Activated naive CD8-positive, alpha-beta T cell (primary cell): ENCODE measurements around the gene CABLES2.
"Not testable (repeated sequence)": the region's sequence is repeated elsewhere in the genome, so short reads cannot be mapped to it uniquely, and the experiment has no call there.

Experiments
- H3K27ac Mint-ChIP-seq: one replicate; pipeline ENCODE4 v1.8.0; 2021; ENCODE audit warnings: mixed read lengths
- H3K27me3 Mint-ChIP-seq: one replicate; pipeline ENCODE4 v1.8.0; 2021; ENCODE audit warnings: mixed read lengths
- H3K36me3 Mint-ChIP-seq: one replicate; pipeline ENCODE4 v1.8.0; 2021; ENCODE audit warnings: mixed read lengths
- H3K4me1 Mint-ChIP-seq: one replicate; pipeline ENCODE4 v1.8.0; 2021; ENCODE audit warnings: low read depth, mixed read lengths
- H3K4me3 Mint-ChIP-seq: one replicate; pipeline ENCODE4 v1.8.0; 2021; ENCODE audit warnings: mild to moderate bottlenecking, mixed read lengths
- H3K9me3 Mint-ChIP-seq: one replicate; pipeline ENCODE4 v1.8.0; 2021; ENCODE audit warnings: low read depth, mixed read lengths

The CABLES2 gene

GRCh38 chr20:62382306-62383198, 24.5 kb downstream of the CABLES2 start:
- Mint-ChIP-seq H3K4me3 (no peak overlapping the region), H3K27ac (no peak overlapping the region), H3K9me3 (peaks cover 4% of the 10 kb centered on the region), H3K36me3 (peaks cover 7% of the 10 kb centered on the region), H3K27me3 (no peaks in the 10 kb centered on the region), H3K4me1 (peaks cover 23% of the 10 kb centered on the region)

- Mint-ChIP-seq H3K9me3 (peaks cover 4% of the 10 kb centered on the region), H3K4me3 (no peak overlapping the region)
Measured at GRCh38 chr20:62381842-62382241, 25.2 kb downstream of the CABLES2 start.

GRCh38 chr20:62381202-62381797, 25.8 kb downstream of the CABLES2 start:
- peaks cover 7% of the 10 kb centered on the region for H3K36me3 Mint-ChIP-seq
- peaks cover 4% of the 10 kb centered on the region for H3K9me3 Mint-ChIP-seq
- peak overlapping the region; percentile 54 for H3K27ac Mint-ChIP-seq
- H3K27me3 Mint-ChIP-seq: no peaks in the 10 kb centered on the region
- H3K4me3 Mint-ChIP-seq: no peak overlapping the region
- H3K4me1 Mint-ChIP-seq: peaks cover 23% of the 10 kb centered on the region

More at GRCh38 chr20:62381842-62382241, 25.2 kb downstream of the CABLES2 start:
- Mint-ChIP-seq H3K4me1 (peaks cover 23% of the 10 kb centered on the region), H3K27ac (no peak overlapping the region), H3K36me3 (peaks cover 7% of the 10 kb centered on the region), H3K27me3 (no peaks in the 10 kb centered on the region)

- H3K36me3 Mint-ChIP-seq: peaks cover 7% of the 10 kb centered on the region
- H3K4me1 Mint-ChIP-seq: peaks cover 8% of the 10 kb centered on the region
- H3K27me3 Mint-ChIP-seq: no peaks in the 10 kb centered on the region
- H3K9me3 Mint-ChIP-seq: peaks cover 4% of the 10 kb centered on the region
- no peak overlapping the region for H3K4me3 Mint-ChIP-seq
- H3K27ac Mint-ChIP-seq: no peak overlapping the region
Measured at GRCh38 chr20:62378215-62378614, 28.9 kb downstream of the CABLES2 start.

DNA sequence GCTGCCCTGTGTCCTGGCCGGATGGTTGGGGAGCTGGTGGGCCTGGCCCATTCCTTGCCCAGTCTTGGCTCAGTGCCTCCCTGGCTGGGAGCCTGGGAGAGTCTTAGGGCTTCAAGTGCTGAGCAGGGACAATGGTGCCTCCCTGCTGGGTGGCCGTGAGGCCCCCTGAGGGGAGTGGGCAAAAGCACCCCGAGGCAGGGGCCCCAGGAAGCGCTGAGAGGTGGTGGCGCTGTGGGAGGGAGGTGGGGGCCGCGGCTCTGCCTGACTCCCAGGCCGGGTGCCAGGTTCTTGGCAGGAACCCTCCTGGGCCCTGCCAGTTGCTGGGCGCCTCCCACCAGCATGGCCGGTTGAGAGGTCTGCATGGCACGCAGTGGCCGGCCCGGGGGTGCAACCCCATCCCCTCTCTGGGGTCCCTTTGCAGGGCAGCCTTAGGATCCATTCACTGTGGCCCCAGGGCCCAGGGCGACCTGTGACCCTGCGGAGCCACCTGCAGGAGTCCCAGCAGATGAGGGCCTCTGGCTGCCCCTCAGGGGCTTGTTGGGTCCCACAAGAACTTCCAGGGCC, 29.4 kb downstream of the CABLES2 start:
- peaks cover 6% of the 10 kb centered on the region for H3K4me1 Mint-ChIP-seq
- H3K27ac Mint-ChIP-seq: no peak overlapping the region
- peaks cover 4% of the 10 kb centered on the region for H3K9me3 Mint-ChIP-seq
- peaks cover 7% of the 10 kb centered on the region for H3K36me3 Mint-ChIP-seq
- H3K27me3 Mint-ChIP-seq: no peaks in the 10 kb centered on the region
- no peak overlapping the region for H3K4me3 Mint-ChIP-seq

DNA sequence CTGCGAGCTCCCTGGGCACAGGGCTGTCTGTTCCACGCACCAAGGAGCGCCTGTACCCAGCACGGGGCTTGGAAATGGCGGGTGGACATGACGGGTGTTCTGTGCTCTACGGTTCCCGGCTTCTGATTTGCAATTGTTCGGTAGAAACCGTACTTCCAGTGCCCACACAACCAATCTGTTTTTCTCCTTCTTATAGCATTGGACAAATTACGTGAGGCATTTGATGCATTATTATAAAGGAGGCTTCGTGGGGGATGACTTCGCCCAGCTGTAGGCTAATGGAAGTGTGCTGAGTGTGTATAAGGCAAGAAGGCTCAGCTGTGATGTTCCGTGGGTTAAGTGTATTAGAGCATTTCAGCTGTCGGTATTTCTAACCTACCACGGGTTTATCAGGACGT, 30.0 kb downstream of the CABLES2 start:
- no peak overlapping the region for H3K4me3 Mint-ChIP-seq
- no peaks in the 10 kb centered on the region for H3K27me3 Mint-ChIP-seq
- no peak overlapping the region for H3K27ac Mint-ChIP-seq
- H3K36me3 Mint-ChIP-seq: peaks cover 4% of the 10 kb centered on the region
- H3K4me1 Mint-ChIP-seq: peaks cover 2% of the 10 kb centered on the region
- H3K9me3 Mint-ChIP-seq: peaks cover 3% of the 10 kb centered on the region

DNA sequence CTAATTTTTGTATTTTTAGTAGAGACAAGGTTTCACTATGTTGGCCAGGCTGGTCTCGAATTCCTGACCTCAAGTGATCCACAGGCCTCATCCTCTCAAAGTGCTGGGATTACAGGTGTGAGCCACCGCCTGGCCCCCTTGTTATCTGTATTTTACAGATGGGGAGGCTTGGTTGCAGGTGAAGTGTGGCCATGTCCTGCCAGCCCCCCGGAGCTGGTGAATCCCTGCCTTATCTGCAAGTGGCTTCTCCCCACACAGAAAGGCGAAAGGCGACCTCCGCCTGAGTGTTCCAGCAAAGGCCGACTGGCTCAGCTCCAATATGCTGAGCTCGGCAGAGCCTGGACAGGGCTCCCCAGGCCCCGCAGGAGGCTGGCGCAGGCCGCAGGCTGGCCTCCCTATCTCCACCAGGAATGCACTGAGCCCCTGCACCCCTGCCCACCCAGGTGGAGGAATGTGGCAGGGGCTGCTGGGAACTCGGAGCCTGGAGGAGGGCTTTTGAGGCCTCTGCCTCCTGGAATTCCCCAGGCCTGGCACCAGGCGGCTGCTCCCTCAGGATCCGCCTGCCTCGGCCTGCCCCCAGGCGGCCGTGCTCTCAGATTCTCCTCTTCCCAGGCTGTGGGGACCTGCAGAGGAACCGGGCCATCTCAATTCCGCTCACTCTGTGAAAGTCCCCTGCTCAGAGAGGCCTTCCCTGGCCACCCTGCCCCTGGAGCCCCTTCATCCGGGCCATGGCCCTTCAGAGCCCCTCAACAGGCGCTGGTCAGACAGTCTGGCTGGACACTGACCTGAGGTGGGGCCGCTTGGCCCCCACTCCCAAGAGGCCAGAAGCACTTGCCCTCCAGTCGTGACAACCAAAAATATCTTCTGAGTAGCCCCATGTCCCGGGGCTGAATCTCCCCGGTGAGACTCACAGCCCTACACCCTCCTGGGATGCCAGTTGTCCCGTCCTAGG, 30.7 kb downstream of the CABLES2 start:
- Mint-ChIP-seq H3K4me3 (no peak overlapping the region), H3K9me3 (no peaks in the 10 kb centered on the region), H3K27me3 (no peaks in the 10 kb centered on the region), H3K4me1 (no peaks in the 10 kb centered on the region), H3K36me3 (no peaks in the 10 kb centered on the region), H3K27ac (no peak overlapping the region)

GRCh38 chr20:62374331-62375152, 32.5 kb downstream of the CABLES2 start:
- H3K36me3 Mint-ChIP-seq: no peaks in the 10 kb centered on the region
- peaks cover under 1% of the 10 kb centered on the region for H3K4me1 Mint-ChIP-seq
- H3K27ac Mint-ChIP-seq: no peak overlapping the region

DNA sequence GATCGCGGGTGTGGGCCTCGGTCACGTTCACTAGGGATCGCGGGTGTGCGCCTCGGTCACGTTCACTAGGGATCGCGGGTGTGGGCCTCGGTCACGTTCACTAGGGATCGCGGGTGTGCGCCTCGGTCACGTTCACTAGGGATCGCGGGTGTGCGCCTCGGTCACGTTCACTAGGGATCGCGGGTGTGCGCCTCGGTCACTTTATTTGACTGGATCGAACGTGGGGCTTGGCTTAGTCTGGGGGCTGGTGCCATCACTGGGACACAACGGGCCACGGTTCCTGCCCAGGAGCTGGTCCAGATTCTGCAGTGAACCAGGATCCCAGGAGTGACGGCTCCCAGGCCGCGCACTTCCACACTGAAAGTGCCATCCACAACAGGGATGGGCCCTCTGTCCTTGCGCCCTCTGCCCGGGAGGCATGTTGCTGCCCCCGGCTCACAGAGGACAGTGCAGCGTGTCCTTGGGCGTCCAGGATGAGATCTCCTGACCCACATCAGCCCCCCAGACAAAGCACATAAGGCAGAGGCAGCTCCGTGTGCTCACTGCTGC, 33.4 kb downstream of the CABLES2 start:
- H3K36me3 Mint-ChIP-seq, H3K9me3 Mint-ChIP-seq, H3K4me3 Mint-ChIP-seq, H3K4me1 Mint-ChIP-seq, H3K27ac Mint-ChIP-seq, H3K27me3 Mint-ChIP-seq: not testable (repeated sequence)

More at GRCh38 chr20:62374331-62375152, 32.5 kb downstream of the CABLES2 start:
- Mint-ChIP-seq H3K27me3 (no peaks in the 10 kb centered on the region), H3K9me3 (no peaks in the 10 kb centered on the region), H3K4me3 (no peak overlapping the region)

- Mint-ChIP-seq H3K4me1 (peaks cover 6% of the 10 kb centered on the region), H3K4me3 (no peak overlapping the region), H3K36me3 (no peaks in the 10 kb centered on the region), H3K27me3 (peaks cover 2% of the 10 kb centered on the region), H3K27ac (no peak overlapping the region), H3K9me3 (no peaks in the 10 kb centered on the region)
Measured at GRCh38 chr20:62372042-62372993, 34.8 kb downstream of the CABLES2 start.

DNA sequence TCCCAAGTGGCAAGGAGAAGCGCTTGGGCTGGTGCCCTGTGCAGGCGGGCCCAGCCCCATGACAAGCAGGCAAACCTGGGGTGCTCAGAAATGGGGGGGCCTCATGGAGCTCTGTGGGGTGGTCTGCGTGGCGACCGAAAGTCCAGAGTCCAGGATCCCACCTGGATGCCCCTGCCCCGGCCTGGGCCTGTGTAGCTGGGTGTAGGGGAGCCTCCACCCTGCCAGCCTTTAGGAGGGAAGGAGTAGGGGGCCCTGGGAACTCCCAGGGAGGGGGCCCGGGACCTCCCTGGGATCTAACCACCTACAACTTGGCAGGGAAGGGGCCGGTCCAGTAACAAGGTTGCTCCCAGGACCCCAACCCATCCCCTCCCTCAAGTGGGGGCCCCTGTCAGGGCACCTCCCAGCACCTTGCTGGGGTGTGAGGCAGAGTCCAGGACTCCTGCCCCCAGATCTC, 35.5 kb downstream of the CABLES2 start:
- Mint-ChIP-seq H3K4me3 (no peak overlapping the region), H3K27me3 (peaks cover 2% of the 10 kb centered on the region), H3K27ac (no peak overlapping the region), H3K36me3 (no peaks in the 10 kb centered on the region), H3K9me3 (no peaks in the 10 kb centered on the region), H3K4me1 (peaks cover 6% of the 10 kb centered on the region)

DNA sequence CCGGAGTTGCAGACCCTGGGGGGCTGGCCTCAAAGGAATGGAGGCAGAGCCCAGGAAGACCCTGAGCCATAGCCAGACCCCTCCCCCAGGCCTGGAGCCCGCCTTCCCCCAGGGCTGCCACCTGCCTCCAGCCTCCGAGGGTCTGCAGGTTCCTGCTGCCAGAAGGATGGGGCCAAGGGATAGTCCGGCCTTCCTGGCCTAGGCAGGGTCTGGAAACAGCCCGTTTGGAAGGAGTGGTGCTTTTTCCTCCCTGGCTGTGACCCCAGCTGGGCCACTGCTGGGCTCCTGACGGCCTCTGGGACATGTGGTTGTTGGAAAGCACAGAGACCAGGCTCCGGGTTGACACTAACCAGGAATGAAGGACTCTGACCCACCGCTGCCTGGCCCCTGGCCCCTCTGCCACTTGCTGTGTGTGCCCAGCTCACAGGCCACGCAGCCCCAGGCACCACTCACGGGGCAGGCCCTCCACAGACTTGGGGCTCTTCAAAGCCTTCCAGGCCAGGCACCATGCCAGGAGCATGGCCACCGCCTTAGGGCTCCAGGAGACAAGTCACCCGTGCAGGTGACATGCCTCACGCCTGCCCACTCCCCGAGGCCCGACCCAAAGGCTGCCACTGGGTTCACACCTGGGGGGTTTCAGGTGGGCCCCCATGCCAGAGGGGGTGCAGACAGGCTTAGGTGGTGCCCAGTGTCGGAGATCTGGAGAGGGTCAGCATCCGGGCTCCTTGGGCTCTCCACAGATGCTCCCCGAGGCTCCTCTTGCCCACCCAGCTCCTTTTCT, 36.1 kb downstream of the CABLES2 start:
- no peak overlapping the region for H3K27ac Mint-ChIP-seq
- H3K27me3 Mint-ChIP-seq: peaks cover 2% of the 10 kb centered on the region
- no peaks in the 10 kb centered on the region for H3K9me3 Mint-ChIP-seq
- H3K4me3 Mint-ChIP-seq: no peak overlapping the region
- no peaks in the 10 kb centered on the region for H3K36me3 Mint-ChIP-seq
- H3K4me1 Mint-ChIP-seq: peaks cover 6% of the 10 kb centered on the region
